GM20431 (cell line): Measurements from ENCODE around the gene PDZD2.

Experiments used
- in situ Hi-C: fragments of 300-500 bp; cut with MseI, MboI; formaldehyde crosslinking; loops from one replicate; pipeline ENCODE4 v1.15.0; 2020; ENCODE audit warnings: low sequenced_read_pairs; ENCODE audit not compliant: unreplicated experiment

Gene PDZD2

GRCh38 chr5:32078855-32079254 is 439.9 kb downstream of the PDZD2 start:
- in situ Hi-C loops: loop anchor here (10.0 to 25.0 kb wide), 2 partner anchors 254 to 492 kb away; no protein-coding TSS in a partner anchor

DNA sequence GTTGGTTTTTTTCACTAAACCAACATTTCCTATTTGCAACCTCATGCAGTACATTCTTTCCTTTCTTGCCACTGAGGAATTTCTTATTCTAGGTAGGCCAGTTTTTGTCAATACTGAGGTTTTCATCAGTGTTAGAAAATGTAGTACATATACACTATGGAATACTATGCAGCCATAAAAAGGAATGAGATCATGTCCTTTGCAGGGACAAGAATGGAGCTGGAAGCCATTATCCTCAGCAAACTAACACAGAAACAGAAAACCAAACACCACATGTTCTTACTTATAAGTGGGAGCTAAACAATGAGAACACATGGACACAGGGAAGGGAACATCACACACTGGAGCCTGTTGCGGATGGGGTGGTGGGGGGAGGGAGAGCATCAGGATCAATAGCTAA is 441.6 kb downstream of the PDZD2 start:
- in situ Hi-C loops: loop anchor here (25.0 kb wide), 1 partner anchor 493 kb away; no protein-coding TSS in a partner anchor

DNA sequence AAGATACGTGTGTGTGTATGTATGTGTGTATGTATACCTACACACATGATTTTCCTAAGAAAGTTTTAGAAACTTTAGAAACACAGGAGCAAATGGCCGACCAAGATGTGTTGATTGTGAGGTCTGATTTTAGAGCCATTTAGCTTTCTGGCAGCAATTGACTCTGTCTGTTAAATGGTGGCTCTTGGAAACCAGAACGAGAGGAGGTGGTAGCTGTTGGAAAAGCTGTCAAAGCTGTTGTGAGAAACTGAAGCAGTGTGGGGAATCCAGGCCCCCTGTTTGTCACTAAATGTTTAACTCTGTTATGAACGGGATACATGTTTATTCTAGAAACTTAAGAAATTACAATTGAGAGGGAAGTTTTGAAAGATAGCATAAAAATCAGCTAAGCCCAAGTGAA is 443.8 kb downstream of the PDZD2 start:
- in situ Hi-C loops: loop anchor here (25.0 kb wide), 1 partner anchor 495 kb away; no protein-coding TSS in a partner anchor

- in situ Hi-C loops: loop anchor here (25.0 kb wide), 1 partner anchor 497 kb away; no protein-coding TSS in a partner anchor
Measured at GRCh38 chr5:32083981-32084430, 445.1 kb downstream of the PDZD2 start.

GRCh38 chr5:32087086-32088082 is 448.5 kb downstream of the PDZD2 start:
- in situ Hi-C loops: loop anchor here (25.0 kb wide), 1 partner anchor 500 kb away; no protein-coding TSS in a partner anchor

GRCh38 chr5:32088214-32088613 is 449.3 kb downstream of the PDZD2 start:
- in situ Hi-C loops: loop anchor here (25.0 kb wide), 1 partner anchor 501 kb away; no protein-coding TSS in a partner anchor

DNA sequence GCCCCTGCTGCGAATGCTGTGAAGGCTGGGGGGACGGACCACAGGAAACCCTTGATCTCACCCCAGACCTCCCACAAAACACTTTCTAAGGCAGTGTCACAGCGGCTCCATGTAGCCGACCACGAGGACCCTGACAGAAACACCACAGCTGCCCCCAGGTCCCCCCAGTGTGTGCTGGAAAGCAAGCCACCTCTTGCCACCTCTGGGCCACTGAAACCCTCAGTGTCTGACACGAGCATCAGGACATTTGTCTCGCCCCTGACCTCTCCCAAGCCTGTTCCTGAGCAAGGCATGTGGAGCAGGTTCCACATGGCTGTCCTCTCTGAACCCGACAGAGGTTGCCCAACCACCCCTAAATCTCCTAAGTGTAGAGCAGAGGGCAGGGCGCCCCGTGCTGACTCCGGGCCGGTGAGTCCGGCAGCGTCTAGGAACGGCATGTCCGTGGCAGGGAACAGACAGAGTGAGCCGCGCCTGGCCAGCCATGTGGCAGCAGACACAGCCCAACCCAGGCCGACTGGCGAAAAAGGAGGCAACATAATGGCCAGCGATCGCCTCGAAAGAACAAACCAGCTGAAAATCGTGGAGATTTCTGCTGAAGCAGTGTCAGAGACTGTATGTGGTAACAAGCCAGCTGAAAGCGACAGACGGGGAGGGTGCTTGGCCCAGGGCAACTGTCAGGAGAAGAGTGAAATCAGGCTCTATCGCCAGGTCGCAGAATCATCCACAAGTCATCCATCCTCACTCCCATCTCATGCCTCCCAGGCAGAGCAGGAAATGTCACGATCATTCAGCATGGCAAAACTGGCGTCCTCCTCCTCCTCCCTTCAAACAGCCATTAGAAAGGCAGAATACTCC is 450.4 kb downstream of the PDZD2 start:
- in situ Hi-C loops: loop anchor here (25.0 kb wide), 1 partner anchor 502 kb away; no protein-coding TSS in a partner anchor

DNA sequence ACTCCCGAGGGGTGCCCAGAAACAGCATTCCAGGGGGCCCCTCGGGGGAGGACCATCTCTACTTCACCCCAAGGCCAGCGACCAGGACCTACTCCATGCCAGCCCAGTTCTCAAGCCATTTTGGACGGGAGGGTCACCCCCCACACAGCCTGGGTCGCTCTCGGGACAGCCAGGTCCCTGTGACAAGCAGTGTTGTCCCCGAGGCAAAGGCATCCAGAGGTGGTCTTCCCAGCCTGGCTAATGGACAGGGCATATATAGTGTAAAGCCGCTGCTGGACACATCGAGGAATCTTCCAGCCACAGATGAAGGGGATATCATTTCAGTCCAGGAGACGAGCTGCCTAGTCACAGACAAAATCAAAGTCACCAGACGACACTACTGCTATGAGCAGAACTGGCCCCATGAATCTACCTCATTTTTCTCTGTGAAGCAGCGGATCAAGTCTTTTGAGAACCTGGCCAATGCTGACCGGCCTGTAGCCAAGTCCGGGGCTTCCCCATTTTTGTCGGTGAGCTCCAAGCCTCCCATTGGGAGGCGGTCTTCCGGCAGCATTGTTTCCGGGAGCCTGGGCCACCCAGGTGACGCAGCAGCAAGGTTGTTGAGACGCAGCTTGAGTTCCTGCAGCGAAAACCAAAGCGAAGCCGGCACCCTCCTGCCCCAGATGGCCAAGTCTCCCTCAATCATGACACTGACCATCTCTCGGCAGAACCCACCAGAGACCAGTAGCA is 451.3 kb downstream of the PDZD2 start:
- in situ Hi-C loops: loop anchor here (25.0 kb wide), 1 partner anchor 503 kb away; no protein-coding TSS in a partner anchor

DNA sequence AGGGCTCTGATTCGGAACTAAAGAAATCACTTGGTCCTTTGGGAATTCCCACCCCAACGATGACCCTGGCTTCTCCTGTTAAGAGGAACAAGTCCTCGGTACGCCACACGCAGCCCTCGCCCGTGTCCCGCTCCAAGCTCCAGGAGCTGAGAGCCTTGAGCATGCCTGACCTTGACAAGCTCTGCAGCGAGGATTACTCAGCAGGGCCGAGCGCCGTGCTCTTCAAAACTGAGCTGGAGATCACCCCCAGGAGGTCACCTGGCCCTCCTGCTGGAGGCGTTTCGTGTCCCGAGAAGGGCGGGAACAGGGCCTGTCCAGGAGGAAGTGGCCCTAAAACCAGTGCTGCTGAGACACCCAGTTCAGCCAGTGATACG is 451.8 kb downstream of the PDZD2 start:
- in situ Hi-C loops: loop anchor here (25.0 kb wide), 1 partner anchor 503 kb away; no protein-coding TSS in a partner anchor

DNA sequence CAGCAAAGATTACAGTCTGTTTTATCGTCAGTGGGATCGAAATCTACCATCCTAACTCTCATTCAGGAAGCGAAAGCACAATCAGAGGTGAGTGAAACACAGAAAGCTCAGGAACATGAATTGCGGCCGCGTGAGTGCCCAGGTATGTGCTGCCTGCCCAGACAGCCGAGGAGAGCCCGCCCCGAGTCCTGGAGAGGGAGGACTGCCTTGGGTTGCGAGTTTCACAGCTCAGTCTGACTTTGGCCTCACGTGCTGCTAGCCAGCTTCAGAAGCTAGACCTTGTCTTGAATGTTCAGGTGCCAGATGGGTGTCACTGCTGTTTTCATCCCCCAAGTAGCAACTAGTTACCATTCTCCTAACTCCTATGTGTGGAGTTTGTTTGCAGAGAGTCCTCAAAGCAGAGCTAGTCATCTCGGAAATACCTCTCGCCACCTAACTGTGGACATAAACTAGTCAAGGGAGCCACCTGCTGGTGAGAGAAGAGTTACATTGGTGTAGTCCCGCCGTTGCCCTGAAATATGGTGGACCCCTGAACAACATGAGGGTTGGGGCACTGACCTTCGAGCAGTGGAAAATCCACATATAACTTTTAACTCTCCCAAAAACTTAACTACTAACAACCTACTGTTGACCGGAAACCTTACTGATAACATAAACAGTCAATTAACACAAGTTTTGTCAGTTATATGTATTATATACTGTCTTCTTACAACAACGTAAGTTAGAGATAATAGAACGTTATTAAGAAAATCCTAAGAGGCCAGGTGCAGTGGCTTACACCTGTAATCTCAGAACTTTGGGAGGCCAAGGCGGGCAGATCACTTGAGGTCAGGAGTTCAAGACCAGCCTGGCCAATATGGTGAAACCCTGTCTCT is 454.2 kb downstream of the PDZD2 start:
- in situ Hi-C loops: loop anchor here (25.0 kb wide), 1 partner anchor 506 kb away; no protein-coding TSS in a partner anchor

GRCh38 chr5:32094691-32095090 is 455.8 kb downstream of the PDZD2 start:
- in situ Hi-C loops: loop anchor here (25.0 kb wide), 1 partner anchor 507 kb away; no protein-coding TSS in a partner anchor

DNA sequence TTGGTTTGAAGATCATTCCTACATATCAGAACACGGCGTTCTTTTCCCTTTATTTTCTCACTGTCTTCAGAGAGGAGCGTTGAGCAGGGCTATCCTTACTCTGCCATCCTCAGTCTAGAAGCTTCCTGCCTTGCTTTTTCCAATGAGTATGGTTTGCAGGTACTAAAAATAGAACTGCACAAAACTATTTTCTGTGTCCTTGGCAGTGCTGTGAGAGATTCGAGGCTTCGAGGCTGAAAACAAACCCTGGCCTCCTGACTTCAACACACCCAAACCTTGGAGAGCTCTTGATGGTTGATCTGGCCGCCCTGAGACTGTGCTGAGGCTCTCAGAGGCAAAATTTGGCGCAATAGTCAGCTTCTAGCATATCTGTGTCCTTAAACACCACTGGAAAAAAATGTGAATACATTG is 456.3 kb downstream of the PDZD2 start:
- in situ Hi-C loops: loop anchor here (25.0 kb wide), 1 partner anchor 508 kb away; no protein-coding TSS in a partner anchor

GRCh38 chr5:32096891-32097595 is 458.1 kb downstream of the PDZD2 start:
- in situ Hi-C loops: loop anchor here (25.0 kb wide), 1 partner anchor 510 kb away; no protein-coding TSS in a partner anchor

- in situ Hi-C loops: loop anchor here (25.0 kb wide), 1 partner anchor 511 kb away; no protein-coding TSS in a partner anchor
Measured at GRCh38 chr5:32098291-32098690, 459.4 kb downstream of the PDZD2 start.

DNA sequence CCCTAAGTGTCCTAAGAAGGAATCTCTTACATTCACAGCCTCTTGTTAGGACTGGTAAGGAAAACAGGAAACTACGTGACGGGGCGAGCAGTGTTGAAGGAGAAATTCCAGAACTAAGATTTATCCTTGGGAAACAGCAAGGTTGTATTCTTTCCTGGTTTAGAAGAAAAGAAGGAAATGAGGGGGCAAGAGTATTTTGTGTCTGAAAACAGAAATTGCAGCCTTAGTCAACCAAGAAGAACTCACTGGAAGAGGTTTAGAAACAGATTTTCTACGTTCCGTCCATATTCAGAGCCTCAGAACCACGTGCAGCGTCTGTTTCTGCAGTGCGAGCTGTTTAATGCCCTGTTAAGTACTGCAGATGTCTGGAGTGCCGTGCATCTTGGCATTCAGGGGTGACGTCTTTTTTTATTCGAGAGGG is 460.0 kb downstream of the PDZD2 start:
- in situ Hi-C loops: loop anchor here (25.0 kb wide), 1 partner anchor 512 kb away; no protein-coding TSS in a partner anchor

GRCh38 chr5:32099486-32100035 is 460.6 kb downstream of the PDZD2 start:
- in situ Hi-C loops: loop anchor here (25.0 kb wide), 1 partner anchor 512 kb away; no protein-coding TSS in a partner anchor

- in situ Hi-C loops: no loop called here
Measured at GRCh38 chr5:32100230-32100629, 461.3 kb downstream of the PDZD2 start.
